Erythroblast (primary cell): ENCODE measurements around the gene ALDH3B1.

ENCODE experiments used
- GATA1 ChIP-seq: IDR thresholded peaks from 2 replicates; pipeline ENCODE4 v1.6.1; 2011; ENCODE audit warnings: low read depth, mild to moderate bottlenecking, control low read depth, low read length, moderate library complexity
- POLR2A ChIP-seq: IDR thresholded peaks from 2 replicates; pipeline ENCODE4 v1.6.1; 2011; ENCODE audit warnings: mild to moderate bottlenecking, low read length

DNA sequence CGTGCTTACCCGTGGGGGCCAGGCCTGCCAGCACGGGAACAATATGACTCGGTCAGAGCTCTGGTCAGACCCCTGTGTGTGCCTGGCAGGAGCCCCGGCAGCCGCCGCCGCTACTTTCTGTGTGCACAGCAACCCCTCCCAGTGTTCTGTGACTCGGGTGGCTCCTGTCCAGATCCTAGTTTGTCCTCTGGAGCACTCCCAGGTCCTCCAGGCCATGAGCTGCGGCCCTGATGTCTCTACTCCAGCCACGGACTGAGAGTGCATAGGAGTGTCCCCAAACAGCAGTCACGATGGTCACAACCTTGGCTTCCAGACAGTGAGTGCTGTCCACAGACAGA is 23.6 kb downstream of the ALDH3B1 start:
- TF ChIP-seq POLR2A: no peak
- TF ChIP-seq GATA1: no peak
